Subcutaneous adipose tissue (tissue), 4 donors: ENCODE measurements around the gene FAM83G. TPM values are rescaled to one million over a fixed set of nuclear protein-coding genes. Genes with fewer than 3 reads are reported as not detected.

Source experiments
- total RNA-seq, 4 donors: library from RNA; depleted of rRNA; stranded (reverse); fragments of >200 nt; gene quantifications; one replicate each; pipeline ENCODE4 v1.1.0, GENCODE V29; 2016
- TF ChIP-seq, protein P1 (sequence below): fragments of 450-650 bp; IDR thresholded peaks from one replicate; pipeline ENCODE4 v1.5.1; 2016; ENCODE audit warnings: low read depth, mild to moderate bottlenecking, control low read depth, antibody characterized with exemption, moderate library complexity

The FAM83G gene
- total RNA-seq, 4 donors from 2014 or later = 1.1 to 5.5 (median 2.9) TPM

DNA sequence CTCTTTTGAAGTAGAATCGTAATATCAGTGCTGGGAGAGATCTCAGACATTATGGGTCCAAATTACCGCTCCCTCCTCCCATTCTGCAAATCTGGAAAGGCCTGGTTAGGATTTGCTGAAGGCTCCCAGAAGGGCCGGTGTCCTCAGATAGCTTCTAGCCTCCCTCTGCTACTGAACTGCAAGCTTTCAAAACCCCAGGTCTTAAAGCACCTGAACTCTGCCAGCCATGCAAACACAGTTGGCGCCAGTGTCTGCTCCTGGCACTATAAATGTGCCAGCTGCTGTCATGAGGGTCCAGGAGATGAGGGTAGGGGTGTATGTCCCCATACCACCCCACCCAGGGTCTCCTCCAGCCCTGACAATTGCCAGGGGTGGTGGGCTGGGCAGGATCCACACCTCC, 28.4 kb downstream of the FAM83G start:
- TF ChIP-seq, protein P1, sequence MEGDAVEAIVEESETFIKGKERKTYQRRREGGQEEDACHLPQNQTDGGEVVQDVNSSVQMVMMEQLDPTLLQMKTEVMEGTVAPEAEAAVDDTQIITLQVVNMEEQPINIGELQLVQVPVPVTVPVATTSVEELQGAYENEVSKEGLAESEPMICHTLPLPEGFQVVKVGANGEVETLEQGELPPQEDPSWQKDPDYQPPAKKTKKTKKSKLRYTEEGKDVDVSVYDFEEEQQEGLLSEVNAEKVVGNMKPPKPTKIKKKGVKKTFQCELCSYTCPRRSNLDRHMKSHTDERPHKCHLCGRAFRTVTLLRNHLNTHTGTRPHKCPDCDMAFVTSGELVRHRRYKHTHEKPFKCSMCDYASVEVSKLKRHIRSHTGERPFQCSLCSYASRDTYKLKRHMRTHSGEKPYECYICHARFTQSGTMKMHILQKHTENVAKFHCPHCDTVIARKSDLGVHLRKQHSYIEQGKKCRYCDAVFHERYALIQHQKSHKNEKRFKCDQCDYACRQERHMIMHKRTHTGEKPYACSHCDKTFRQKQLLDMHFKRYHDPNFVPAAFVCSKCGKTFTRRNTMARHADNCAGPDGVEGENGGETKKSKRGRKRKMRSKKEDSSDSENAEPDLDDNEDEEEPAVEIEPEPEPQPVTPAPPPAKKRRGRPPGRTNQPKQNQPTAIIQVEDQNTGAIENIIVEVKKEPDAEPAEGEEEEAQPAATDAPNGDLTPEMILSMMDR = no peak

DNA sequence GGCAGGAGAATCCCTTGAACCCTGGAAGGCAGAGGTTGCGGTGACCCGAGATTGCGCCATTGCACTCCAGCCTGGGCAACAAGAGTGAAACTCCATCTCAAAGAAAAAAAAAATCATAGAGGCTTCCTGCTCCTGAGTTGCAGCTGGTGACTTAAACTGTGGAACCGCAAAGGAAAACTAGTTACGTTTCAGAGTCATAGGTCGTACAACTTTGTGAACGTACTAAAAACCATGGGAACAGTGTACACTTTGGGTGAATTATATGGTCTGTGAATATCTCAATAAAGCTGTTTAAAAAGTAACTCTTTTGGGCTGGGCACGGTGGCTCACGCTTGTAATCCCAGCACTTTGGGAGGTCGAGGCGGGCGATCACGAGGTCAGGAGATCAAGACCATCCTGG, 29.0 kb downstream of the FAM83G start:
- TF ChIP-seq, protein P1 = no peak

DNA sequence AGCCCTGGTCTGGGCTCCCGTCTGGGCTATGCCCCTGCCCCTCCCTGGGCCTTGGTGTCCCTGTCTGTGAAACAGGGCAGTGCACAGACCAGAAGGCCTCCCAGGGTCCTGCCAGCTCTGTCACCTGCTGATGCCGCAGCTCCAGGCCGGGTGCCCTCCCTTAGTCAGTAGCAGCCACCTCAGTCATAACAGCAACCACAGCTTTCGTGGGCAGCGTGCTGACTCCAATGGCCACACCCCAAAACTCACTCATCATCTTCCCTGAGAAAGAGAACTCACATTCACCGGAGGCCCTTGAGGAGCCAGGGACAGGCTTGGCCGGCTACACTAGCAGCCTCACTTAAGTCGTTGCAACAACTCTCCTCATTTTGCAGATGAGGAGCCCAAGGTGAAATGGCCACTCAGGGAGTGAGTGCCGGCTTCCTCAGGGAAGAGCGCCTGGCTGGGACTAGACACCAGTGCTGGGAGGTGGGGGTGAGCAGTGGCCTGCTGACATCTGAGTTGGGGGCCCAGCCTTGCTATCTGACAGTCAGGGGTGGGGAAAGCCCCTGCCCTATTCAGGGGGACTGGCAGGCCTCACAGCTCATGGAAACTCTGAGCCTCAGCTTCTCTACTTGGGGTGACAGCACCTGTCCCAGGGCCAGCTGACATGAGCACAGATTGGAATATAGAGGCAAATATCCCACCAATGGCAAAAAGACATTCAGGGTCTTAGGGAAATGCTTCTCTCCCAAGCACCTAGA, 30.0 kb downstream of the FAM83G start:
- TF ChIP-seq, protein P1 = no peak

DNA sequence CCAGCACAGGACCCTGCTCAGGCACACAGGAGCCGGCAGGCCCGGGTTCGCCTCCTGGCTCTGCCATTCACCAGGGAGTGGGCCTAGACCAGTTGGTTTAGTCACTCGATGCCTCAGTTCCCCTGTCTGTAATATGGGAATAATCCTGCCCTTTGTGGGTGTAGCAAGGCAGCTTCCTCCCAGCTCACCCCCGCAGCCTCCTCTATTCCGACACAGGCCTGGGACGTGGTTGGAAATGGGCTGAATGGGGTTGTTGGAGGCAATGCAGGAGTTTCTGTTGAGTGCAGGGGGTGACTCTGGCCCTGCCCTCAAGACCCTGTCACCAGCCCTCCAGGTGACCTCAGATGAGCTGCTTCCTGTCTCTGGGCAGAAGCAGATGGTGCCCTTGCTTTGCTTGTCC, 32.8 kb downstream of the FAM83G start:
- TF ChIP-seq, protein P1 = no peak

DNA sequence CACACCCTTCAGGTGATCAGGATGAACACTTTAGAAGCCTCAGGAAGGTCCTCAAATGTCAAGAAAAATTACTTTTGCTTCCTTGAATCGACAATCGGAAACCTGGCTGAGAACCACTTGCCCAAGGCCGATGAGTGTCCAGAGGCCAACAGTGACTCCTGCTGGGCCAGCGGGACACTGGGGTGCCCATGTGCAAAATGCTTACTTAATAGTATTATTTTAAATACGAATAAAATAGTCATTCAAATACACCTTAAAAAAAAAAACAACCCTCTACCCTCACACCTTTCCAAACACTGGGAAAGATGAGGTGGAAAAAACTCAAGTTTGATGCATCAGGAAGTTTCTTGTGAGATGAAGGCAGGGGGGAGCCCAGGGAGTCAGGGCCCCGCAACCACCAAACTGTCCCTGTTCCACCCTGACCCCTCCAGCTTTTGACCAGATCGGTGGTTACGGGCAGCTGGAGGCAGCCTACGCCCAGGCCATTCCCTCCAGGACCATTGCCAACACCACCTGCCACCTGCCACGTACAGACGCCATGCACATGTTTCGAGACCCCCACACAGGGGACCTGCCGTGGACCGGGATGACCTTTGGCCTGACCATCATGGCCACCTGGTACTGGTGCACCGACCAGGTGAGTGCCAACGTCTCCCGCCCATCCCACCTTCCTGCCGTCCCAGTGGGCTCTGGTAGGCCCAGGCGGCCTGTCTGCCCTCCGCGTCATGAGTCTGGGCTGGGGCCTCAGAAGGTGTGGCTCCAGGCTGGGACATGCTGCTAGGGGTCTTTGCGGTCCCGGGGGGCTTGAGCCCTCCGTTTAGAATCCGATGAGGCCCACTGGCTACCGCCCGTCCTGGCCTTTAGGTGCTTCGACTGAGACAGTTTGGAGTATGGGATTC, 33.7 kb downstream of the FAM83G start:
- TF ChIP-seq, protein P1 = no peak

DNA sequence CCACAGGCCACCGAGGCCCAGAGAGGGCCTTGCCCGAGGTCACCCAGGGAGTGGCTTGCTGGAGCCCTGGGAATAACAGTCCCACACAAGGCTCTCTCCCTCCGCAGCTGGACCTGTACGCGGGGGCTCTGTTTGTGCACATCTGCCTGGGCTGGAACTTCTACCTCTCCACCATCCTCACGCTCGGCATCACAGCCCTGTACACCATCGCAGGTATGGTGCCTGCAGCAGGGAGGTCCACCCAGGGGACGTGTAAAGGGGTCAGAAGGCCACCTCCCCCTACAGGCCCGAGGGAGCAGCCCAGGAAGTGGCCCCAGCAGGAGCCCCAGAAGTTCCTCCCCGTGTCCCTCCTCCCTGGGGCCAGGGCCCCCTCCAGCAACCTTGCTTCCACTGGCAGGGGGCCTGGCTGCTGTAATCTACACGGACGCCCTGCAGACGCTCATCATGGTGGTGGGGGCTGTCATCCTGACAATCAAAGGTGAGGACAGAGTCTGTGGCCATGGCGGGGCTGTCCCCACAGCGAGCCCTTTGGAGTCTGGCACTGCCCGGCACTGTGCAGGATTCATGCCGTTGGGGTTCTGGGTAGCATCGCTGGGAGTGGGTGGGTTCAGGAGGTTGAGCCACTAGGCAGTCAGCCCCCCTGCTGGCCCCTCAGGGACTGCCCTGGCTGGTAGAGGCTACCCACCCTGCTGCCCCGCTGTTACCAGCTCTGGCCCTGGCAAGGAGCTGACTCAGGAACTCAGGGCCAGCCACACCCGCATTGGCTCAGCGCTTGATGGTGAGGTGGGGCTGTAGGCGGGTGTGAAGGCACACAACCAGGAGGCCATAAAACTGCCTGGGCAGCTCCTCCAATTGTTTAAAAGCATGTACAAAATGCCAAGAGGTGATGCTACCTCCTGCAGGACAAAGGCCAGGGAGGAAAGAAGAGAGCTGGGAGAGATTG, 35.3 kb downstream of the FAM83G start:
- TF ChIP-seq, protein P1 = no peak
